Measurements from ENCODE around the gene CD207.

CD207 gene

DNA sequence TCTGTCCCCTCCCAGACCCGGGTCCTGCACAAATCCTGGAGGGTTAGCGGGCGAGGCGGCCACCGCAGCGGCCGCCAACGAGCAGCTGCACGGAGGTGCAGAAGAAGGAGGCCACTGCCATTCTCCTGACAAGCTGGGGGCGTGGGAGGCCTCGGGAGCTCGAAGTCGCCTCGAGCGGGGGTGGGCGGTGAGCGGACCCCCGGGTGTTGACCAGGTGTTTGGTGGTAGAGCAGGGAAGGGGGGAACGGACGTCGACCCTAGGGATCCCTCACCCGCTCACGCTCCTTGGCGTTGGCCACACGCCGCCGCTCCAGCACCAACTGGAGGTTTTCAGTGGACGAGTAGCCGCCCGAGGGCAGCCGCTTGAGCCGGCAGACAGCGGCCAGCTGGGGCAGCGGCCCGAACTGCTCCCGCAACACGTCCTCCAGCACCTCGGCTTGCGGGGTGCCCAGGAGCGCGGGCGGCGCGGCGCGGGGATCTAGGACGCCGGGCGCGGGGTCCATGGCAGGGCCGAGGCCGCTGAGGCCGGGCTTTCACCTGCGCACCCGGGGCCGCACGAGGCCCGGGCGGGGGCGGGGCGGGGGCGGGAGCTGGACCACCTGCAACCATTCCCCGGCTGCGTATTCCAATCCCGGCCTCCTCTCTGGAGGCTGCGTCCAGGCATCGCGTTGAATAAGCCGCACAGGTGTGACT is 45.3 kb downstream of the CD207 start, which contains the start of gene FIGLA:
FIGLA (minus strand) TSS at position 508 of the 693 bp plus-strand sequence; CDS start at position 503, 5 bp downstream.
- DNase-seq, result no peak

DNA sequence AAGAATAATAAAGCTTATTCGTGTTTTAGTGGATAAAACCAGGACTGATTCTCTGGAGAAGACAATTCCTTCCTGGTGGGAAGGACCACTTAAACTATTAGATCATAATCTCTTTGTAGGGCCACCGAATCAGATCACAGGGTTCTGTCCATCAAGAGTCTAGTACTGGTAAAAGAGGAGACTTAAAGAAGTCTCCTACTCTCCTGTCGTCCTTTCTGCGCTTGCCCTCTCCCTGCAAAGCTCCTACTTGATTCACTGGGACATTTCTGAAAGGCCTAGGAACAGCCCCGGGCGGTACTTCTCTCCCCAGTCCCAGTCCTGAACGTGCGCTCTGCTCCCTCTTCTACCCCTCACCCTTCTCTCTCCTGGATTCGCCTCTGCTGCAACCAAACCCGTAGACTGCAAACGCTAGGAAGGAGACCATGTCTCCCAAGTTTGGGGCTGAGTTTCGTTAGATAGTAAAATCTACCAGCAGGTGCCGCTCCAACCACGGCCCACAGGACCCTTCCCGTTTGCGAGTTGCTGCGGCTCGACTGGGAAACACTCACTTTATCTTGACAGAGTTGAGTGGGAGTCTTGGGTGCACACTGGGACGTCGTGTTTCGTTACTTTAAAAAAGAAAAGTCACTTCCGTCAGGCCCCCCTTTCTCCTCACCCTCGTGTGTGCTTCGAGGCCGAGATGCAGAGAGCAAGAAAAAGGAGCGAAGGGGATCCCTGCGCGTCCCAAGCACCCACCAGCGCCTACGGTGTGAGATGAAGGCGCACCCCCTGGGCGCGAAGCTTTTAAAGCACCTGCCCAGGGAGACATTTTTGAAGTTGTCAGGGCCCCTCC is 46.1 kb downstream of the CD207 start:
- DNase-seq, result peak; percentile 41

DNA sequence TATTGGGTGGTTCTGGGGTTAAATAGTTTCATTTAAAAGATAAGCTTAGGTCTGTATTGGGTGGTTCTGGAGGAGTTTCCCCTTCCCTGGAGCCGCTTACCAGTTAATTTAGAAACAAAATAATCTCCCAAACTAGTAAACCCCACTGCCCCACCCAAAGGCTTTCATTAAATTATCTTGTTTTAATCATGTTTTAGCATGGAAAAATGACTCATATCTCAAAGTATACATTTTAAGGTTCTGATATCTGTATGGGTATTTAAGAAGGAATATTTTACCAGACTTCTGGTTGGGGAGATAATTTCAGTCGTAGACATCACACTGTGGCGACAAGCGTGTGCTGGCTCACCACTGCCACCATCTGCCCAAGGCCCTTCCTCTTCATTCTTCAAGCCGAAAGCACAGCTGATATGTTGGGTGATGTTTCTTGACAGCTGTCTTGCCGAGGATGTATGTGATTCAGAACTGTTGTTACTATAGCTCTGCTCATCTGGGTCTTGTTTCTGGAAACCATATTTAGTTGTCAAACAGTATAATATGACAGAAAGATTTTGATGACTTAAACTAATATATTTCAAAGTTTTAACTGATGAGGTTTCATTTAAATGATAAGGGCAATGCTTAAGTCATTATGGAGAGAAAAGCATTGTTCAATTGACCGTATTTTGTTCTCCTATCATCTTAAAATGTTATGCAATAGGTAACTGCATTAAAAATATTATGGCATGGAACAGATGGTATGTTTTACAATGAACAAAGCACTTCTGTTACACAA is 50.3 kb downstream of the CD207 start:
- peak; percentile 21 for DNase-seq

DNA sequence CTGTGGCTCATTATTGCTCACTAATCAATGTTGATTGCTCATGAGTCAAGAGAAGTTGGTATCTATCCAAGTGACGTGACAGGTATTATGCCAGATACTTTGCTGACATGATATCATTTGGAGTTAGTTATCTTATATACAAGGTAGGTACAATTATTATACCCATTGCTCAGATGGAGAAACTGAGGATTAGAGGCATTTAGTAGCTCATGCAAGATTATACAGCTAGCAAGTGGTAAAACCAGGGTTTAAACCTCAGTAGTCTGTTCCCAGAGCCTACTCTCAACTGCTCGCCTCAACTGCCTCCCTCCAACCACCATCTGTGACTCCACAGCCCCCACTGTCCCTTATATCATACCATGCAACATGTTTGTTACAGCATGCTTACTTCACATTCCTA is 51.3 kb downstream of the CD207 start:
- DNase-seq, result no peak

Data from NCI-H1436 (cell line).